H9 (cell line): ENCODE results near the gene UBE2D3. TPM values are rescaled to one million over a fixed set of nuclear protein-coding genes. Genes with fewer than 3 reads are reported as not detected.

Experiments used
- DNase-seq: peaks from one replicate; pipeline ENCODE4 v3.0.0-alpha.2; 2017
- H2AFZ ChIP-seq: one replicate; pipeline ENCODE4 v1.6.1; 2013; ENCODE audit warnings: mild to moderate bottlenecking, low read length, control low read depth, moderate library complexity
- H2AK5ac ChIP-seq: 2 replicates; pipeline ENCODE4 v1.6.1; 2013; ENCODE audit warnings: low read length, control low read depth, mixed read lengths; ENCODE audit not compliant: insufficient read length
- H2BK120ac ChIP-seq: one replicate; pipeline ENCODE4 v1.6.1; 2013; ENCODE audit warnings: low read depth, mild to moderate bottlenecking, low read length, control low read depth, inconsistent platforms; ENCODE audit not compliant: poor library complexity, severe bottlenecking
- H2BK12ac ChIP-seq: 2 replicates; pipeline ENCODE4 v1.6.1; 2013; ENCODE audit warnings: low read length, control low read depth, mixed read lengths, low read depth; ENCODE audit not compliant: insufficient read length
- H2BK15ac ChIP-seq: 2 replicates; pipeline ENCODE4 v1.6.1; 2013; ENCODE audit warnings: low read depth, low read length, control low read depth
- H2BK20ac ChIP-seq: one replicate; pipeline ENCODE4 v1.6.1; 2013; ENCODE audit warnings: low read depth, mild to moderate bottlenecking, low read length, control low read depth, inconsistent platforms; ENCODE audit not compliant: poor library complexity, severe bottlenecking
- H2BK5ac ChIP-seq: 2 replicates; pipeline ENCODE4 v1.6.1; 2013; ENCODE audit warnings: low read length, control low read depth, mixed read lengths; ENCODE audit not compliant: insufficient read length
- H3K14ac ChIP-seq: 2 replicates; pipeline ENCODE4 v1.6.1; 2013; ENCODE audit warnings: low read length, control low read depth; ENCODE audit not compliant: insufficient read depth
- H3K18ac ChIP-seq: 2 replicates; pipeline ENCODE4 v1.6.1; 2013; ENCODE audit warnings: low read depth, mild to moderate bottlenecking, mixed read lengths, low read length, control low read depth; ENCODE audit not compliant: insufficient read length
- H3K23ac ChIP-seq: 2 replicates; pipeline ENCODE4 v1.6.1; 2013; ENCODE audit warnings: low read length, control low read depth, mixed read lengths, low read depth; ENCODE audit not compliant: insufficient read length
- H3K23me2 ChIP-seq: 2 replicates; pipeline ENCODE4 v1.6.1; 2013; ENCODE audit warnings: low read depth, mild to moderate bottlenecking, mixed read lengths, low read length, control low read depth; ENCODE audit not compliant: insufficient read length, poor library complexity, severe bottlenecking
- H3K27ac ChIP-seq: 2 replicates; pipeline ENCODE4 v1.5.1; 2013; ENCODE audit warnings: low read length, control low read depth, mixed read lengths, low read depth; ENCODE audit not compliant: insufficient read length
- H3K27me3 ChIP-seq: 2 replicates; pipeline ENCODE4 v1.6.1; 2013; ENCODE audit warnings: low read length, control low read depth, inconsistent platforms; ENCODE audit not compliant: insufficient read depth
- H3K4ac ChIP-seq: 2 replicates; pipeline ENCODE4 v1.6.1; 2013; ENCODE audit warnings: low read depth, mild to moderate bottlenecking, control low read depth, inconsistent platforms, low read length, moderate library complexity
- H3K4me1 ChIP-seq: 2 replicates; pipeline ENCODE4 v1.6.1; 2013; ENCODE audit warnings: low read length, control low read depth, inconsistent platforms; ENCODE audit not compliant: insufficient read depth
- H3K4me2 ChIP-seq: 2 replicates; pipeline ENCODE4 v1.6.1; 2013; ENCODE audit warnings: low read length, control low read depth, mixed read lengths; ENCODE audit not compliant: insufficient read length, insufficient read depth
- H3K56ac ChIP-seq: 2 replicates; pipeline ENCODE4 v1.6.1; 2013; ENCODE audit warnings: low read depth, mild to moderate bottlenecking, mixed read lengths, low read length, control low read depth; ENCODE audit not compliant: insufficient read length
- H3K79me1 ChIP-seq: 2 replicates; pipeline ENCODE4 v1.6.1; 2013; ENCODE audit warnings: low read depth, mild to moderate bottlenecking, moderate library complexity, low read length, control low read depth, inconsistent platforms; ENCODE audit not compliant: insufficient read depth, poor library complexity, severe bottlenecking
- H3K79me2 ChIP-seq: 2 replicates; pipeline ENCODE4 v1.6.1; 2013; ENCODE audit warnings: low read length, control low read depth, inconsistent platforms; ENCODE audit not compliant: insufficient read depth
- H3K9ac ChIP-seq: 2 replicates; pipeline ENCODE4 v1.6.1; 2013; ENCODE audit warnings: low read length, control low read depth, mixed read lengths; ENCODE audit not compliant: insufficient read length; ENCODE audit errors: extremely low read depth
- H3K9me3 ChIP-seq: one replicate; pipeline ENCODE4 v1.6.1; 2013; ENCODE audit warnings: low read depth, low read length, inconsistent platforms; ENCODE audit not compliant: control insufficient read depth
- H3T11ph ChIP-seq: one replicate; pipeline ENCODE4 v1.6.1; 2013; ENCODE audit warnings: mild to moderate bottlenecking, low read length, control low read depth, inconsistent platforms
- H4K20me1 ChIP-seq: one replicate; pipeline ENCODE4 v1.6.1; 2013; ENCODE audit not compliant: control insufficient read depth, insufficient read length, insufficient read depth
- H4K5ac ChIP-seq: 2 replicates; pipeline ENCODE4 v1.6.1; 2013; ENCODE audit warnings: low read depth, mild to moderate bottlenecking, mixed read lengths, low read length, control low read depth; ENCODE audit not compliant: insufficient read length
- H4K8ac ChIP-seq: replicated peaks from 2 replicates; pipeline ENCODE4 v1.6.1; 2013; ENCODE audit warnings: low read length, control low read depth, mixed read lengths, low read depth; ENCODE audit not compliant: insufficient read length
- H4K91ac ChIP-seq: 2 replicates; pipeline ENCODE4 v1.6.1; 2013; ENCODE audit warnings: low read depth, mild to moderate bottlenecking, moderate library complexity, mixed read lengths, low read length, control low read depth; ENCODE audit not compliant: insufficient read length
- H3K27ac Mint-ChIP-seq, 3 experiments: 2 replicates in 2 of 3; 3 replicates in 1 of 3; pipeline ENCODE4 v1.8.0; 2020 to 2021; ENCODE audit warnings: mixed read lengths in 3 of 3, mild to moderate bottlenecking in 1 of 3, moderate library complexity in 1 of 3
- H3K27me3 Mint-ChIP-seq: 2 replicates; pipeline ENCODE4 v1.8.0; 2021; ENCODE audit warnings: low read depth, mild to moderate bottlenecking, moderate library complexity, mixed read lengths
- H3K36me3 Mint-ChIP-seq, 3 experiments: 2 replicates in 2 of 3; 3 replicates in 1 of 3; pipeline ENCODE4 v1.8.0; 2020 to 2021; ENCODE audit warnings: low read depth in 3 of 3, mixed read lengths in 3 of 3; ENCODE audit not compliant: insufficient read depth in 1 of 3
- H3K4me1 Mint-ChIP-seq, 2 experiments: 2 replicates each; pipeline ENCODE4 v1.8.0; 2020; ENCODE audit warnings: mixed read lengths in 2 of 2
- H3K4me3 Mint-ChIP-seq, 2 experiments: 2 replicates in 1 of 2; 3 replicates in 1 of 2; pipeline ENCODE4 v1.8.0; 2020 to 2021; ENCODE audit warnings: mild to moderate bottlenecking in 2 of 2, mixed read lengths in 2 of 2, moderate library complexity in 1 of 2
- H3K9me3 Mint-ChIP-seq, 2 experiments: 2 replicates in 1 of 2; 3 replicates in 1 of 2; pipeline ENCODE4 v1.8.0; 2020; ENCODE audit warnings: mild to moderate bottlenecking in 2 of 2, mixed read lengths in 2 of 2, moderate library complexity in 1 of 2
- CTCF ChIP-seq: fragments of 200-600 bp; sonication (generic); conservative IDR thresholded peaks from 3 replicates; pipeline ENCODE4 v1.8.0; 2021; ENCODE audit warnings: antibody characterized with exemption, mild to moderate bottlenecking
- WGBS: extraction: QIAGEN DNeasy Blood & Tissue Kit; methylation state at CpG from one replicate; pipeline ENCODE4 v1.1.7; 2013; ENCODE audit warnings: missing lambda C conversion rate, low lambda C conversion rate, mixed read lengths; ENCODE audit not compliant: insufficient read length; ENCODE audit errors: extremely low coverage; 5-methylcytosine and 5-hydroxymethylcytosine counted together
- total RNA-seq: library from RNA; stranded (reverse); gene quantifications from 2 replicates; pipeline ENCODE4 v1.2.1, GENCODE V29; 2021

Gene UBE2D3
- total RNA-seq, 1 experiment from 2014 or later, result 378 TPM

- H3K9ac ChIP-seq, result no peak overlapping the region
- no peak overlapping the region for H2BK120ac ChIP-seq
- H4K91ac ChIP-seq, result no peak overlapping the region
- no peak overlapping the region for H3K4ac ChIP-seq
- H3K23ac ChIP-seq, result no peak overlapping the region
- no peak overlapping the region for H4K5ac ChIP-seq
- no peak overlapping the region for H2BK20ac ChIP-seq
- H2BK5ac ChIP-seq, result no peak overlapping the region
- no peaks in the 10 kb centered on the region; the same call in 1 of the 2 replicates for H3K4me1 ChIP-seq
- Mint-ChIP-seq H3K9me3 (no peaks in the 10 kb centered on the region), H3K36me3 (no peaks in the 10 kb centered on the region), H3K27me3 (no peaks in the 10 kb centered on the region; the same call in 1 of the 2 replicates), H3K4me1 (peaks cover 0 to 4% of the 10 kb centered on the region in 2 experiments; a peak in 1 of 4 replicates), H3K27ac (no peak overlapping the region), H3K4me3 (no peak overlapping the region)
- no peak overlapping the region for H2AK5ac ChIP-seq
- no peaks in the 10 kb centered on the region for H3K9me3 ChIP-seq
- no peak overlapping the region for H3K4me2 ChIP-seq
- no peak overlapping the region for H3K14ac ChIP-seq
- WGBS, result no CpG with 5 or more reads among the region's 5 CpGs
- no peak overlapping the region for H2BK12ac ChIP-seq
- no peak overlapping the region for H3K56ac ChIP-seq
- no peak overlapping the region for H4K8ac ChIP-seq
- H3K27ac ChIP-seq, result no peak overlapping the region
- no peaks in the 10 kb centered on the region for H3K27me3 ChIP-seq
- H3K79me1 ChIP-seq, result no peaks in the 10 kb centered on the region
- H2BK15ac ChIP-seq, result no peak overlapping the region
- no peak overlapping the region for H3K18ac ChIP-seq
- H3K79me2 ChIP-seq, result no peaks in the 10 kb centered on the region
- H4K20me1 ChIP-seq, result no peaks in the 10 kb centered on the region
- H3T11ph ChIP-seq, result no peak overlapping the region
- H2AFZ ChIP-seq, result no peak overlapping the region
- no peak for DNase-seq
- no peaks in the 10 kb centered on the region for H3K23me2 ChIP-seq
- no peak for TF ChIP-seq CTCF
Measured at GRCh38 chr4:102780476-102781144, 46.7 kb downstream of the UBE2D3 start.
